B cell (primary cell): ENCODE results near the gene LTBP2. TPM values are rescaled to one million over a fixed set of nuclear protein-coding genes. Genes with fewer than 3 reads are reported as not detected.

Source experiments
- ATAC-seq: fragments of 200-7000 bp; cut with Tn5 transposase; one replicate; pipeline ENCODE4 v1.10.0; 2021; ENCODE audit warnings: low read depth, mild to moderate bottlenecking, moderate number of reproducible peaks, moderate library complexity
- CTCF ChIA-PET: fragments of 350-600 bp; sonication (Branson Sonifier 250); formaldehyde crosslinking; loops from one replicate; lab custom pipeline; 2021; ENCODE audit warnings: antibody characterized with exemption, inconsistent platforms; lab: Charles Lee
- POLR2A ChIA-PET: fragments of 350-600 bp; sonication (Branson Sonifier 250); formaldehyde crosslinking; loops from one replicate; lab custom pipeline; 2021; ENCODE audit warnings: antibody characterized with exemption; lab: Charles Lee
- DNase-seq: peaks from one replicate; pipeline ENCODE4 v3.0.0; 2013
- H2AFZ ChIP-seq: 2 replicates; pipeline ENCODE4 v1.6.1; 2012; ENCODE audit warnings: mild to moderate bottlenecking, low read depth, low read length; ENCODE audit not compliant: insufficient read depth, poor library complexity, severe bottlenecking
- H3K27ac ChIP-seq, 2 donors: 1 replicate in 1 of 2; 2 replicates in 1 of 2; pipeline ENCODE4 v1.5.1; 2012 to 2013; ENCODE audit warnings: low read length in 2 of 2, mild to moderate bottlenecking in 2 of 2, moderate library complexity in 1 of 2
- H3K27me3 ChIP-seq, 4 experiments: fragments of 200-600 bp in 1 of 4; sonication (generic) in 1 of 4; replicated peaks in 1 of 4; 1 replicate in 2 of 4; 2 replicates in 2 of 4; pipeline versions ENCODE4 v1.6.1 to v1.7.0; 2013 to 2016; ENCODE audit warnings: low read length in 3 of 4, mild to moderate bottlenecking in 2 of 4, mixed read lengths in 1 of 4, moderate library complexity in 1 of 4; ENCODE audit not compliant: insufficient read depth in 4 of 4, control insufficient read depth in 3 of 4; ENCODE audit errors: control extremely low read depth in 1 of 4
- H3K36me3 ChIP-seq, 2 experiments: replicated peaks in 1 of 2; 1 replicate in 1 of 2; 2 replicates in 1 of 2; pipeline versions ENCODE4 v1.6.1 to v1.7.1; 2013; ENCODE audit warnings: low read length in 1 of 2; ENCODE audit not compliant: insufficient read depth in 2 of 2, control insufficient read depth in 1 of 2; ENCODE audit errors: control extremely low read depth in 1 of 2, extremely low read depth in 1 of 2
- H3K4me1 ChIP-seq, 2 donors: fragments of 200-600 bp in 1 of 2; sonication (generic) in 1 of 2; 1 replicate in 1 of 2; 2 replicates in 1 of 2; pipeline versions ENCODE4 v1.5.1 to v1.6.1; 2013 to 2017; ENCODE audit warnings: low read length in 2 of 2; ENCODE audit not compliant: control insufficient read depth in 2 of 2, insufficient read depth in 2 of 2
- H3K4me2 ChIP-seq: replicated peaks from 2 replicates; pipeline ENCODE3; 2012; ENCODE audit warnings: mild to moderate bottlenecking, low read depth, low read length; ENCODE audit not compliant: poor library complexity, severe bottlenecking
- H3K4me3 ChIP-seq, 5 experiments: fragments of 200-600 bp in 1 of 5; sonication (generic) in 1 of 5; 1 replicate in 3 of 5; 2 replicates in 2 of 5; pipeline versions ENCODE4 v1.5.1 to v1.7.0; 2011 to 2016; ENCODE audit warnings: low read length in 4 of 5, mild to moderate bottlenecking in 4 of 5, low read depth in 2 of 5, control low read depth in 1 of 5, moderate library complexity in 1 of 5; ENCODE audit not compliant: insufficient read depth in 1 of 5; ENCODE audit errors: control extremely low read depth in 1 of 5, extremely low read depth in 1 of 5
- H3K79me2 ChIP-seq: fragments of 200-600 bp; sonication (generic); one replicate; pipeline ENCODE4 v1.6.0; 2016; ENCODE audit warnings: low read length; ENCODE audit not compliant: control insufficient read depth, insufficient read depth
- H3K9ac ChIP-seq: fragments of 200-600 bp; sonication (generic); 2 replicates; pipeline ENCODE4 v1.6.1; 2017; ENCODE audit warnings: mild to moderate bottlenecking, low read length, moderate library complexity
- H3K9me3 ChIP-seq, 3 donors: one replicate each; pipeline versions ENCODE4 v1.6.1 to v1.7.1; 2013; ENCODE audit warnings: low read length in 2 of 3; ENCODE audit not compliant: control insufficient read depth in 2 of 3, insufficient read depth in 1 of 3; ENCODE audit errors: control extremely low read depth in 1 of 3
- H4K20me1 ChIP-seq: 2 replicates; pipeline ENCODE4 v1.6.0; 2012; ENCODE audit warnings: mild to moderate bottlenecking, low read length; ENCODE audit not compliant: insufficient read depth, control insufficient read depth, poor library complexity, severe bottlenecking
- H3K27ac Mint-ChIP-seq: one replicate; pipeline ENCODE4 v1.8.0; 2021; ENCODE audit warnings: mixed read lengths
- H3K27me3 Mint-ChIP-seq: one replicate; pipeline ENCODE4 v1.8.0; 2021; ENCODE audit warnings: mixed read lengths
- H3K4me1 Mint-ChIP-seq: one replicate; pipeline ENCODE4 v1.8.0; 2021; ENCODE audit warnings: mixed read lengths
- H3K4me3 Mint-ChIP-seq: one replicate; pipeline ENCODE4 v1.8.0; 2021; ENCODE audit warnings: mixed read lengths
- H3K9me3 Mint-ChIP-seq: one replicate; pipeline ENCODE4 v1.8.0; 2022; ENCODE audit warnings: mixed read lengths; ENCODE audit not compliant: insufficient read depth
- EZH2 ChIP-seq: IDR thresholded peaks from 2 replicates; pipeline ENCODE4 v1.6.1; 2012; ENCODE audit warnings: borderline replicate concordance, low read depth, mild to moderate bottlenecking, moderate library complexity, low read length; ENCODE audit not compliant: insufficient read depth, poor library complexity, severe bottlenecking
- WGBS: methylation state at CpG from one replicate; pipeline ENCODE4 v1.1.5; 2013; ENCODE audit warnings: missing lambda C conversion rate; ENCODE audit not compliant: insufficient coverage; 5-methylcytosine and 5-hydroxymethylcytosine counted together
- intact Hi-C: fragments of 100-400 bp; cut with micrococcal nuclease; formaldehyde crosslinking; loops from one replicate; pipeline ENCODE4 v1.10.0; 2022
- polyA plus RNA-seq: library from polyadenylated mRNA; depleted of rRNA; stranded (reverse); fragments of >200 nt; gene quantifications from 2 replicates; pipeline ENCODE4 v1.2.3, GENCODE V29; 2012
- total RNA-seq, 2 donors: library from RNA; stranded (reverse); fragments of 120-200 nt in 1 of 2; gene quantifications; 1 replicate in 1 of 2; 2 replicates in 1 of 2; pipeline versions ENCODE4 v1.2.3 to v1.2.4, GENCODE V29; 2013 to 2022
- TF ChIP-seq, protein P1 (sequence below): fragments of 200-600 bp; IDR thresholded peaks from one replicate; pipeline ENCODE4 v1.8.0; 2022; ENCODE audit warnings: antibody characterized with exemption, mild to moderate bottlenecking

The LTBP2 gene
- total and polyA plus RNA-seq, 2 donors (not counting 1 experiment from before 2014, with no cell fraction given), result 0.12 to 0.22 TPM

DNA sequence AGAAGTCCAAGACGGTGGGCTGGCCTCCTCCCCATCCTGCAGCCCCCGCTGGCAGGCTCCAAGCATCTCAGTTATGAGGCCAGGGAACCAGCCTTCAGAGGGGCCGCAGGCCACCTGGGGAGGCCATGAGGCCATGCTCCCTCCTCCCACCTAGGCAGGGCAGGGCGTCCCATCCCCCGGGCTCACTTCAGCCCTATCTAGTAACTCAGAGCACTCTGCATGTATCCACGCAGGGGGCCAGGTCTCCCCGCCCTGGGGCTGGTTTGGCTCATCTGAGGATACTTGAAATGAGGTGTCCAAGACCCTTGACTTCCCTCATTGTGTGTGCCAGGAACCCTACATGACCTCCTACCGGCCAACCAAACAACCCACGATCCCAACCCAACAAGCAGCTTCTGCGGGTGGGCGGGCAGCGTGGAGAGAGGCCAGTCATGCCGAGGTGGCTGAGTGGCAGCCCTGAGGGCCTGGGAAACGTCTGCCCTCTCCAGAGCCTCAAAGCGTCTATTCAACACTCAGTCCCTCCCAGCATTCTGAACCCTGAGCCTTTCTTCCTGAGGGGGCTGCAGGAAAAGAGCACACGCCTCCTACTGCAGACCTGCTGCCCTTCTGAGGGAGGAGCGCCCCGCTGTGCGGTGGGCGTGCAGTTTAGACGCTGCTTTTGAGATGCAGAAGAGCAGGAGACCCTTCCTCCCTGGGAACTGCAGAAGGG, 101.7 kb downstream of the LTBP2 start:
- no peaks in the 10 kb centered on the region for H3K9me3 Mint-ChIP-seq
- H3K9me3 ChIP-seq, result no peaks in the 10 kb centered on the region
- peaks cover 20 to 24% of the 10 kb centered on the region in 2 donors for H3K4me1 ChIP-seq
- no peak overlapping the region for H2AFZ ChIP-seq
- DNase-seq, result no peak
- intact Hi-C loops, result no loop called here
- H3K27me3 Mint-ChIP-seq, result peaks cover 26% of the 10 kb centered on the region
- TF ChIP-seq, protein P1, sequence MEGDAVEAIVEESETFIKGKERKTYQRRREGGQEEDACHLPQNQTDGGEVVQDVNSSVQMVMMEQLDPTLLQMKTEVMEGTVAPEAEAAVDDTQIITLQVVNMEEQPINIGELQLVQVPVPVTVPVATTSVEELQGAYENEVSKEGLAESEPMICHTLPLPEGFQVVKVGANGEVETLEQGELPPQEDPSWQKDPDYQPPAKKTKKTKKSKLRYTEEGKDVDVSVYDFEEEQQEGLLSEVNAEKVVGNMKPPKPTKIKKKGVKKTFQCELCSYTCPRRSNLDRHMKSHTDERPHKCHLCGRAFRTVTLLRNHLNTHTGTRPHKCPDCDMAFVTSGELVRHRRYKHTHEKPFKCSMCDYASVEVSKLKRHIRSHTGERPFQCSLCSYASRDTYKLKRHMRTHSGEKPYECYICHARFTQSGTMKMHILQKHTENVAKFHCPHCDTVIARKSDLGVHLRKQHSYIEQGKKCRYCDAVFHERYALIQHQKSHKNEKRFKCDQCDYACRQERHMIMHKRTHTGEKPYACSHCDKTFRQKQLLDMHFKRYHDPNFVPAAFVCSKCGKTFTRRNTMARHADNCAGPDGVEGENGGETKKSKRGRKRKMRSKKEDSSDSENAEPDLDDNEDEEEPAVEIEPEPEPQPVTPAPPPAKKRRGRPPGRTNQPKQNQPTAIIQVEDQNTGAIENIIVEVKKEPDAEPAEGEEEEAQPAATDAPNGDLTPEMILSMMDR, result no peak
- no peak for TF ChIP-seq EZH2
- H3K79me2 ChIP-seq, result no peaks in the 10 kb centered on the region
- ATAC-seq, result no peak
- no peaks in the 10 kb centered on the region for H4K20me1 ChIP-seq
- H3K4me3 Mint-ChIP-seq, result no peak overlapping the region
- H3K27ac Mint-ChIP-seq, result no peak overlapping the region
- H3K4me1 Mint-ChIP-seq, result peaks cover 26% of the 10 kb centered on the region
- H3K27me3 ChIP-seq, result peaks cover 0 to 18% (median 2%) of the 10 kb centered on the region in 4 experiments
- H3K9ac ChIP-seq, result no peak overlapping the region
- 94% methylated on average over 20 of the region's 21 CpGs for WGBS
- POLR2A ChIA-PET, result no interaction called here
- CTCF ChIA-PET, result no interaction called here
- no peak overlapping the region for H3K27ac ChIP-seq
- no peak overlapping the region for H3K4me2 ChIP-seq
- H3K36me3 ChIP-seq, result no peaks in the 10 kb centered on the region
- no peak overlapping the region for H3K4me3 ChIP-seq

DNA sequence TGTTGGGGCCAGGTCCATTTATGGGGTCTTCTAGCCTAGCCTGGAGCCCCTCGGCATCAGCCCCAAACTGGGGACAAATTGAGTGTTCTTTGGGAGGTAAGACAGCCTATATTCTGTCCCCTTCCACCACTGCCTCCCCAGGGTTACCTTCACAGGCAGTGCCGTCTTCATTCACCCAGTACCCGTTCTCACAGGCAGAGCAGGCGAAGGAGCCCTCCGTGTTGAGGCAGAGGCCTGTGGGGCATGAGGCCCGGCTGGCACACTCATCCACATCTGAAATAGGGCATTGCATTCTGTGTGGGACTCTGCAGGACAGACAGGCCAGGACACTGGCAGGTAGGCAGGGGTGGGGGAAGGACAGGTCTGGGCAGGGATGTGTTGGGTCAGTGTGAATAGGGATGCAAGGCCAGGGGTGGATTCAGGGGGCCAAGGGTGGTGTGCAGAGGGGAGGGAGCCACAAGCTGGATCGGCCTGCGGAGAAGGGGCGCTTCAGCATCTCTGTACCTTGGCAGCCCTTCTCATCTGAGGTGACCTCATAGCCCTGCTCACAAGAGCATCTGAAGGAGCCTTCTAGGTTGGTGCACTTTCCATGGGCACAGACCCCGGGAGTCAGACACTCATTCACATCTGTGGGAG, 102.3 kb downstream of the LTBP2 start:
- Mint-ChIP-seq H3K9me3 (no peaks in the 10 kb centered on the region), H3K4me3 (no peak overlapping the region), H3K4me1 (peaks cover 25% of the 10 kb centered on the region), H3K27me3 (peaks cover 23% of the 10 kb centered on the region), H3K27ac (no peak overlapping the region)
- Histone ChIP-seq H3K4me2 (no peak overlapping the region), H3K4me3 (no peak overlapping the region), H3K36me3 (no peaks in the 10 kb centered on the region), H3K4me1 (peaks cover 19 to 20% of the 10 kb centered on the region in 2 donors), H3K27ac (no peak overlapping the region), H3K79me2 (no peaks in the 10 kb centered on the region), H2AFZ (no peak overlapping the region), H4K20me1 (no peaks in the 10 kb centered on the region), H3K9ac (no peak overlapping the region), H3K27me3 (peaks cover 0 to 18% (median 2%) of the 10 kb centered on the region in 4 experiments), H3K9me3 (no peaks in the 10 kb centered on the region)
- intact Hi-C loops, result no loop called here
- ChIA-PET CTCF (no interaction called here), POLR2A (no interaction called here)
- WGBS, result 96% methylated on average over 9 of the region's 10 CpGs
- DNase-seq, result no peak
- TF ChIP-seq EZH2, result no peak
- TF ChIP-seq, protein P1, result no peak
- ATAC-seq, result no peak
